Right ventricle myocardium inferior (tissue), 1 donor: ENCODE data around the gene TRIM74. TPM values are rescaled to one million over a fixed set of nuclear protein-coding genes. Genes with fewer than 3 reads are reported as not detected.
"Not testable (repeated sequence)": the region's sequence is repeated elsewhere in the genome, so short reads cannot be mapped to it uniquely, and the experiment has no call there.

Experiments used
- ATAC-seq: fragments of 200-7000 bp; cut with Tn5 transposase; one replicate; pipeline ENCODE4 v1.9.1; 2020; ENCODE audit warnings: mild to moderate bottlenecking, moderate library complexity
- DNase-seq: peaks from one replicate; pipeline ENCODE4 v3.0.0; 2021; ENCODE audit errors: missing footprints
- intact Hi-C: fragments of 100-400 bp; cut with DNase I; formaldehyde crosslinking; loops from one replicate; pipeline ENCODE4 v1.11.0; 2022
- total RNA-seq: library from RNA; stranded (reverse); fragmentation: NEBNext Ultra II Directional; extraction: Animal tissue kit (Norgen Biotek cat#: 25700); gene quantifications from one replicate; pipeline ENCODE4 v1.2.1, GENCODE V29; 2021
- donor health status: DM: no; HTN: yes; CAD: no; lungs with severe emphysema.

Gene TRIM74
- total RNA-seq, 1 donor from 2014 or later: 0.81 TPM

DNA sequence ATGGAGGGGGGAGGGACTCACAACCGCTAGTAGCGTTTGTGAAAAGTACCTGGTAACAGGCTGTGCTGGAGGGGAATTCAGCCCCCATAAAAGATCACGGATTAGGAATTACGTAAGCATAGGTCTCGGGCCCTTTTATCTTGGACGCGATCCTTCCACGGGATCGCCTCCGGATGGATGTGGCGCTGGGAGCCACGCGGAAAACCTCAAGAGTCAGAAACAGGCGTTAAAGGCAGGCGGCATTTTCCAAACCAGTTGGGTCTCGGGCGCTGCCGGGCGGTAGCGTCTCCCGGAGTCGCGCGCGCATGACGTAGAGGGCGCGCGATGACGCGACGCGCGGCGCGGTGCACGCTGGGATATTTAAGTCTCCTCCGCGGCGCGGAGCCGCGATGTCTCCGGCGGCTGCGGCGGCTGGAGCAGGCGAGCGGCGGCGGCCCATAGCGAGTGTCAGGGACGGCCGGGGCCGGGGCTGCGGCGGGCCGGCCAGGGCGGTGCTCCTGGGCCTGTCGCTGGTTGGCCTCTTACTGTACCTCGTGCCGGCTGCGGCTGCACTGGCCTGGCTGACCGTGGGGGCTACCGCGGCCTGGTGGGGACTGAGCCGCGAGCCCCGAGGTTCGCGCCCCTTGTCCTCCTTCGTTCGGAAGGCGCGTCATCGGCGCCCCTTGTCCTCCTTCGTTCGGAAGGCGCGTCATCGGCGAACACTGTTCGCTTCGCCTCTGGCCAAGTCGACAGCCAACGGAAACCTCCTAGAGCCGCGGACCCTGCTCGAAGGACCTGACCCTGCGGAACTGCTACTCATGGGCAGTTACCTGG, 44.3 kb downstream of the TRIM74 start, which contains the start of gene POM121:
TSS of gene POM121 (plus strand) at position 363 of the 813 bp plus-strand sequence. CDS start at position 390, 27 bp downstream.
- intact Hi-C loops: no loop called here
- ATAC-seq: peak; percentile 97
- DNase-seq: peak; percentile 94

- ATAC-seq (no peak), DNase-seq (no peak)
- intact Hi-C loops: no loop called here
Observed at GRCh38 chr7:72924386-72924732, 44.9 kb downstream of the TRIM74 start.

GRCh38 chr7:72919256-72919775, 50.0 kb downstream of the TRIM74 start:
- ATAC-seq: no peak
- intact Hi-C loops: no loop called here
- no peak for DNase-seq

DNA sequence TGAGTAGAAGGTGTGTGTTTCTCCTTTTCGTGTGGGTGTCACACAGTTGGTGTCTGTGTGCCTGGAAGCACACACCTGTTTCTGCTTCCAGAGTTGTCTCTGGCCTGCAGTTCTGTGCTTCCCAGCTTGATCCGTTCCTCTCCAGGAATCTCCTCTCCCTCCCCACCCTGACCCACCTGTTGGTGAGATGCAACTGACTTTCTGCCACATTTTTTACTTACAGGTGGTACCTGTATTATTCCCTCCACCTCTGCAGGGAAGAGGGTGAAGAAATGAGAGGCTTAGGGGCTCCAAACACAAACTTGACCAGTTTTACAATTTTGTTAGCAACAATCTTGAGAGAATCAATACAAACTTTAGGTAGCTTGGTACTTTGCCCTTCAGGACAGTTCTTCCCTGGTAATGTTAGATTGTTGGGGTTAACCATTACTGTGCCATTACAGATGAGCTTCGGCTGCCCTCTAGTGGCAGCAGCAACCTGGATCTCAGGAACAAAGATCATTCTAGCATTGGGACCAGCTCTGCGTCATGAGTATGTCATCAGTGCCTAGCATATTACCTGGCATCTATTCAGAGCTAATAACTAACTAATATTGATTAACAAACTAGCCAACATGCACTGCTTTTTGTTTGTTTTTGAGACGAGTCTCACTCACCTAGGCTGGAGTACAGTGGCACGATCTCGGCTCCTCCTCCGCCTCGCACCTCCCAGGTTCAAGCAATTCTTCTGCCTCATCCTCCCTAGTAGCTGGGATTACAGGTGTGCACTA, 54.3 kb downstream of the TRIM74 start:
- DNase-seq, intact Hi-C loops: not testable (repeated sequence)
- ATAC-seq: peak; percentile 63

- ATAC-seq, intact Hi-C loops, DNase-seq: not testable (repeated sequence)
Observed at GRCh38 chr7:72913750-72914149, 55.5 kb downstream of the TRIM74 start.

DNA sequence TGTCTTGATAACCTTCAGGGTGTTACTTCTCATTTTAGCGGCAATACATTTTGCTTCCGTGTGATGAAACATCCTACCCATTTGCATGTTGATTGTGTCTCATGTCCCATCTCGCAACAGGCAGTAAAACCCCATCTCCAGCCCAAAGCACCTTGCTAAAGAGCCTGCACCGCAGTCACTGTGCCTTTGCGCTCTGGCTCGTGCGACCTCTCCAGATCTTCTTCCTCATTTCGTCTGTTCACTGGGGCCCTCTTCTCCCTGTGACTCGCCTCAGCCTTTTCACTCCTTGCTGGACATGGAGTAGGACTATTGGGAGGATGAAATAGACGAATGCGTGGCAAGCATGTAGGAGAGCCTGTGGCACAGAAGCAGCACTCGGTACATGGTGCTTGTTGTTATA, 57.9 kb downstream of the TRIM74 start:
- intact Hi-C loops, ATAC-seq, DNase-seq: not testable (repeated sequence)

Other genes starting within 250 kb of the TRIM74 start
- 3.1 TPM for gene TYW1B, start 141.3 kb downstream of the TRIM74 start, total RNA-seq
- gene POM121, start 44.4 kb downstream of the TRIM74 start, total RNA-seq: 15.5 TPM
- not detected for gene SPDYE8, start 60.3 kb upstream of the TRIM74 start, total RNA-seq
- gene SPDYE11, start 88.4 kb upstream of the TRIM74 start, total RNA-seq: not detected
- not detected for gene SPDYE9, start 116.6 kb upstream of the TRIM74 start, total RNA-seq